Fibroblast of mammary gland (primary cell): ENCODE results near the gene PAIP1.

Experiments used
- DNase-seq: peaks from one replicate; pipeline ENCODE4 v3.0.0-alpha.2; 2010; ENCODE audit warnings: low read depth
- H3K4me3 ChIP-seq: 2 replicates; pipeline ENCODE4 v1.5.1; 2011; ENCODE audit warnings: low read depth, mild to moderate bottlenecking, low read length, moderate library complexity; ENCODE audit not compliant: control insufficient read depth
- TF ChIP-seq, protein P1 (sequence below): conservative IDR thresholded peaks from 2 replicates; pipeline ENCODE4 v1.5.1; 2011; ENCODE audit warnings: low read depth, low read length, inconsistent platforms; ENCODE audit not compliant: control insufficient read depth, insufficient read depth

Gene PAIP1

GRCh38 chr5:43498581-43498980, 58.3 kb downstream of the PAIP1 start:
- no peak overlapping the region for H3K4me3 ChIP-seq
- TF ChIP-seq, protein P1, sequence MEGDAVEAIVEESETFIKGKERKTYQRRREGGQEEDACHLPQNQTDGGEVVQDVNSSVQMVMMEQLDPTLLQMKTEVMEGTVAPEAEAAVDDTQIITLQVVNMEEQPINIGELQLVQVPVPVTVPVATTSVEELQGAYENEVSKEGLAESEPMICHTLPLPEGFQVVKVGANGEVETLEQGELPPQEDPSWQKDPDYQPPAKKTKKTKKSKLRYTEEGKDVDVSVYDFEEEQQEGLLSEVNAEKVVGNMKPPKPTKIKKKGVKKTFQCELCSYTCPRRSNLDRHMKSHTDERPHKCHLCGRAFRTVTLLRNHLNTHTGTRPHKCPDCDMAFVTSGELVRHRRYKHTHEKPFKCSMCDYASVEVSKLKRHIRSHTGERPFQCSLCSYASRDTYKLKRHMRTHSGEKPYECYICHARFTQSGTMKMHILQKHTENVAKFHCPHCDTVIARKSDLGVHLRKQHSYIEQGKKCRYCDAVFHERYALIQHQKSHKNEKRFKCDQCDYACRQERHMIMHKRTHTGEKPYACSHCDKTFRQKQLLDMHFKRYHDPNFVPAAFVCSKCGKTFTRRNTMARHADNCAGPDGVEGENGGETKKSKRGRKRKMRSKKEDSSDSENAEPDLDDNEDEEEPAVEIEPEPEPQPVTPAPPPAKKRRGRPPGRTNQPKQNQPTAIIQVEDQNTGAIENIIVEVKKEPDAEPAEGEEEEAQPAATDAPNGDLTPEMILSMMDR = no peak
- DNase-seq = no peak

DNA sequence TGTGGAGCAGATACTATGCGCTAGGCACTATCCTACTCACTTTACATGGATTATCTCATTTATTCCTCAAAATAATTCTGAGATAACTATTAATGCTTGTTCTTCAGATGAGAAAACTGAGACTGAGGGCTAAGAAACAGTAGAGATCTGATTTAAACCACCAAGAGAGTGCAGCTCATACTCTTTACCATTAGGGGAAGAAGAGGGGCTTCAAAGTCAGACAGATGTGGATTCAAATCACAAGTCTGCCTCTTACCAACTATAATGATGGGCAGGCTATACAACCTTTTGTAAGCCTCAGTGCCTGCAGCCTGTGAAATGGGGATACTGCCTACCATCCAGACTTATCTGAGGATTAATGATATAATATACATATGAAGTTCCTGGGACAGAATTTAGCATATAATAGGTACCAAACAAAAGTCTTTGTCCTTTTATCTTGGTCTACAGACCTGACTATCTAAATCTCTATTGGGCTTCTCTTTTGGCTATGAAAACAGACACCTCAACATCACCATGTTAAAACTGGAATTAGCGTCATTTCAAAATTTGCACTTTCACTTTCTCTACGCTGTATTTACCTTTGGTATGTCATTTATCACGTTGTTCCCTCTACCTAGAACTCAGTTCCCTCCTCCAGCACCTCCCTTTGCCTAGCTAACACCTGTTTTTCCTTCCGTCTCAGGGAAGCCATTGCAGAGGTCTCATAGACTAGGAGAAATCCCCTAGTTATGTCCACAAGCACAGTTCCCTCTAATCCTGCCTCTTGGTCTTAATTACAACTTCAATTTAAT, 59.4 kb downstream of the PAIP1 start:
- TF ChIP-seq, protein P1 = no peak
- DNase-seq = no peak
- H3K4me3 ChIP-seq = no peak overlapping the region

GRCh38 chr5:43491326-43491725, 65.6 kb downstream of the PAIP1 start:
- H3K4me3 ChIP-seq = no peak overlapping the region
- DNase-seq = no peak
- TF ChIP-seq, protein P1 = no peak

- TF ChIP-seq, protein P1 = no peak
- H3K4me3 ChIP-seq = no peak overlapping the region
These were observed 70.5 kb downstream of the PAIP1 start for GRCh38 chr5:43486353-43486752.

DNA sequence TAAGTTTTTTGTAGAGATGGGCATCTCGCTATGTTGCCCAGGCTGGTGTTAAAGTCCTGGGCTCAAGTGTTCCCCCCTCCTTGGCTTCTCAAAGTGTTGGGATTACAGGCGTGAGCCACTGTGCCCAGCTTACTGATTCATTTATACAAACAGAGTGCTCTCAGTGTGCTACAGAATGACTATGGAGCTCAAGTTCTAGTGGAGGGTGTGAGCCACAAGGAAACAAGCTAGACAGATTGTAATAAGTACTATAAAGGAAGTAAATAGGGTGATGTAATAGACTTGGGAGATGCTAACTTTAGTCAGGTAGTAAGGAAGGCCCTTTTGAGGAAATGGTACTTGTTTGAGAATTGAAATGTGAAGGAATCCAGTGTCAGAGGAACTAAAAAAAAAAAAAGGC, 71.5 kb downstream of the PAIP1 start:
- DNase-seq = no peak
- no peak overlapping the region for H3K4me3 ChIP-seq
- TF ChIP-seq, protein P1 = no peak

More at GRCh38 chr5:43486353-43486752, 70.5 kb downstream of the PAIP1 start:
- no peak for DNase-seq

DNA sequence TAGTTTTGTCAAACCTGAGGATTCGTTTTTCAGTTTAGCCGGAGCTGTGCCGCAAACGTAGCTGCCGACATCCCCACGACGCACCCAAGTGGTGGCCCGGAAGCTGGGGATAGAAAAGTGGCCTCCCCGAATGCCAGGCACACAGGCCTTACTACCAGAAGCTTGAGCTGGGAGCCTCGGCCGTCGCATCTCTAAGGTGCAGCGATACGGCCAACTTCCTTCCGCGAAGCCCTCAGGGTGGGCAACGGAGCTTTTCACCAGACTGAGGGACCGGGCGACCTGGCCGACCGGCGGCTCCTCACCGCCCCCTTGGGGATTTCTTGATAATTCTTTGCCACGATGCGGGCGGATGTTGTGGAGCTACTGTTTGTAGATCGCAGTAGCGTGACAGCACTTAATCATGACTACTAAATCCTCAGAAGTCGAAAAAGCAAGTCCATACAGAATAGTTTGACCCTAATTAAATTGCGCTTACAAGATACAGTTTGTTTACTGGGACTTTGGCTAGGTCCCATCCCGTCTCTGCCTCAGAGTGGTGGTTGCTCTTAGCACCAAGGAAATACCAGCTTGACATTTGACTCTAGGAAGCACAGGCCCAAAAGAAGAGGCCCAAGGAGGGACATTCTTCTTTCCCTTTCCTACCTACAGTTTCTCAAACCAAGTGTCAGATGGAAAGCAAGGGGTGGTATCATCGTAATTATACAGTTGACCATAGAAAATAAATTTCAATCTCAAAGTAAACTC, 72.6 kb downstream of the PAIP1 start:
- TF ChIP-seq, protein P1 = peak; percentile 50
- peak overlapping the region; percentile 80 for H3K4me3 ChIP-seq

More for the DNA sequence above, 72.6 kb downstream of the PAIP1 start:
- peak; percentile 80 for DNase-seq
